H1 (cell line): ENCODE data around the gene RBM20. TPM values are rescaled to one million over a fixed set of nuclear protein-coding genes. Genes with fewer than 3 reads are reported as not detected.

Experiments used
- CTCF ChIA-PET: fragments of 300-600 bp; sonication (Branson Sonifier 250); formaldehyde crosslinking; loops from one replicate; lab custom pipeline; 2021; ENCODE audit not compliant: partially characterized antibody; lab: Charles Lee
- POLR2A ChIA-PET: fragments of 300-600 bp; sonication (Branson Sonifier 250); formaldehyde crosslinking; loops from one replicate; lab custom pipeline; 2021; ENCODE audit warnings: inconsistent platforms; ENCODE audit not compliant: partially characterized antibody; lab: Charles Lee
- DNase-seq, 2 experiments: peaks; one replicate each; pipeline versions ENCODE4 v3.0.0 to v3.0.0-alpha.2; 2010 to 2022; ENCODE audit warnings: low spot score in 2 of 2, low read depth in 1 of 2, mixed read lengths in 1 of 2
- FAIRE-seq: peaks from 2 replicates; lab custom pipeline; 2011; peaks lifted over from hg19 to GRCh38; lab: Jason Lieb, UNC
- H2AFZ ChIP-seq: 2 replicates; pipeline ENCODE4 v1.8.1; 2012; ENCODE audit warnings: low read length, inconsistent platforms
- H2AK5ac ChIP-seq: 2 replicates; pipeline ENCODE4 v1.6.1; 2013; ENCODE audit warnings: low read depth, low read length
- H2BK120ac ChIP-seq: replicated peaks from 2 replicates; pipeline ENCODE3; 2013; ENCODE audit warnings: low read depth, low read length, inconsistent platforms
- H2BK12ac ChIP-seq: 2 replicates; pipeline ENCODE4 v1.6.1; 2013; ENCODE audit warnings: low read depth, low read length
- H2BK15ac ChIP-seq: 2 replicates; pipeline ENCODE4 v1.6.1; 2013; ENCODE audit warnings: low read length
- H2BK20ac ChIP-seq: 2 replicates; pipeline ENCODE4 v1.6.1; 2013; ENCODE audit warnings: low read length
- H2BK5ac ChIP-seq: 2 replicates; pipeline ENCODE4 v1.6.1; 2013; ENCODE audit warnings: low read depth, low read length
- H3K14ac ChIP-seq: 2 replicates; pipeline ENCODE4 v1.6.1; 2013; ENCODE audit warnings: inconsistent platforms; ENCODE audit not compliant: insufficient read length
- H3K18ac ChIP-seq: 2 replicates; pipeline ENCODE4 v1.6.1; 2013; ENCODE audit warnings: low read length; ENCODE audit errors: extremely low read depth
- H3K23ac ChIP-seq: 2 replicates; pipeline ENCODE4 v1.6.1; 2013; ENCODE audit warnings: inconsistent platforms; ENCODE audit not compliant: insufficient read length
- H3K23me2 ChIP-seq: 2 replicates; pipeline ENCODE4 v1.6.1; 2013; ENCODE audit warnings: low read depth, low read length
- H3K27ac ChIP-seq: 2 replicates; pipeline ENCODE4 v1.6.1; 2011; ENCODE audit warnings: low read depth, low read length, inconsistent platforms
- H3K27me3 ChIP-seq, 4 experiments: replicated peaks in 1 of 4; 1 replicate in 1 of 4; 2 replicates in 3 of 4; pipeline versions ENCODE4 v1.6.1 to v1.8.1; 2011 to 2013; ENCODE audit warnings: low read length in 3 of 4, mild to moderate bottlenecking in 3 of 4, inconsistent platforms in 2 of 4, mixed read lengths in 2 of 4, moderate library complexity in 1 of 4; ENCODE audit not compliant: control insufficient read depth in 3 of 4, insufficient read depth in 3 of 4; ENCODE audit errors: extremely low read depth in 1 of 4
- H3K36me3 ChIP-seq, 4 experiments: 2 replicates each; pipeline versions ENCODE4 v1.6.1 to v1.8.1; 2011 to 2013; ENCODE audit warnings: mild to moderate bottlenecking in 4 of 4, low read length in 3 of 4, moderate library complexity in 2 of 4, control low read depth in 1 of 4, inconsistent platforms in 1 of 4; ENCODE audit not compliant: insufficient read depth in 4 of 4, control insufficient read depth in 2 of 4
- H3K4ac ChIP-seq: replicated peaks from 2 replicates; pipeline ENCODE3; 2013; ENCODE audit warnings: low read length, low read depth, mixed read lengths, inconsistent platforms; ENCODE audit not compliant: insufficient read length
- H3K4me1 ChIP-seq, 4 experiments: replicated peaks in 1 of 4; 1 replicate in 1 of 4; 2 replicates in 3 of 4; pipeline versions ENCODE4 v1.6.1 to v1.8.1; 2011 to 2013; ENCODE audit warnings: low read length in 3 of 4, inconsistent platforms in 2 of 4, mixed read lengths in 1 of 4; ENCODE audit not compliant: insufficient read depth in 4 of 4, control insufficient read depth in 3 of 4
- H3K4me2 ChIP-seq, 2 experiments: 2 replicates each; pipeline versions ENCODE4 v1.6.1 to v1.8.1; 2011 to 2013; ENCODE audit warnings: low read depth in 2 of 2, low read length in 2 of 2, control low read depth in 1 of 2, inconsistent platforms in 1 of 2, mild to moderate bottlenecking in 1 of 2; ENCODE audit not compliant: insufficient read depth in 1 of 2
- H3K4me3 ChIP-seq, 4 experiments: fragments of 200-600, 300-600 bp in 1 of 4; sonication (generic), shearing (Covaris generic), sonication (Bioruptor Twin) in 1 of 4; 2 replicates each; pipeline versions ENCODE4 v1.5.1 to v1.8.1; 2011 to 2016; ENCODE audit warnings: low read length in 4 of 4, low read depth in 3 of 4, control low read depth in 2 of 4, inconsistent platforms in 2 of 4, mild to moderate bottlenecking in 2 of 4, mixed read lengths in 1 of 4, moderate library complexity in 1 of 4; ENCODE audit not compliant: insufficient read depth in 2 of 4; ENCODE audit errors: extremely low read depth in 1 of 4
- H3K56ac ChIP-seq: replicated peaks from 2 replicates; pipeline ENCODE3; 2013; ENCODE audit warnings: low read depth, mild to moderate bottlenecking, mixed read lengths, low read length, inconsistent platforms; ENCODE audit not compliant: insufficient read length
- H3K79me1 ChIP-seq: 2 replicates; pipeline ENCODE4 v1.6.1; 2013; ENCODE audit warnings: low read depth, low read length, control low read depth
- H3K79me2 ChIP-seq, 2 experiments: 2 replicates each; pipeline versions ENCODE4 v1.6.1 to v1.8.1; 2012 to 2013; ENCODE audit warnings: low read length in 2 of 2, mild to moderate bottlenecking in 2 of 2, inconsistent platforms in 1 of 2; ENCODE audit not compliant: insufficient read depth in 2 of 2, control insufficient read depth in 1 of 2
- H3K9ac ChIP-seq, 4 experiments: replicated peaks in 1 of 4; 1 replicate in 1 of 4; 2 replicates in 3 of 4; pipeline versions ENCODE4 v1.6.1 to v1.8.1; 2011 to 2013; ENCODE audit warnings: low read depth in 3 of 4, low read length in 3 of 4, control low read depth in 2 of 4, mild to moderate bottlenecking in 2 of 4, moderate library complexity in 2 of 4, inconsistent platforms in 1 of 4; ENCODE audit errors: extremely low read depth in 1 of 4
- H3K9me3 ChIP-seq, 2 experiments: 2 replicates each; pipeline versions ENCODE4 v1.6.1 to v1.8.1; 2012 to 2013; ENCODE audit warnings: mild to moderate bottlenecking in 2 of 2, moderate library complexity in 2 of 2, control low read depth in 1 of 2, inconsistent platforms in 1 of 2, low read depth in 1 of 2, low read length in 1 of 2, mixed read lengths in 1 of 2; ENCODE audit not compliant: insufficient read depth in 2 of 2
- H4K20me1 ChIP-seq, 2 experiments: replicated peaks in 1 of 2; 2 replicates each; pipeline versions ENCODE3 to v1.8.1; 2011 to 2013; ENCODE audit warnings: inconsistent platforms in 2 of 2, low read length in 2 of 2, mild to moderate bottlenecking in 1 of 2; ENCODE audit not compliant: insufficient read depth in 2 of 2, control insufficient read depth in 1 of 2
- H4K5ac ChIP-seq: 2 replicates; pipeline ENCODE4 v1.6.1; 2013; ENCODE audit warnings: low read length, low read depth, mixed read lengths, inconsistent platforms; ENCODE audit not compliant: insufficient read length
- H4K8ac ChIP-seq: 2 replicates; pipeline ENCODE4 v1.8.0; 2013; ENCODE audit warnings: mild to moderate bottlenecking, moderate library complexity, low read length, inconsistent platforms; ENCODE audit not compliant: insufficient read depth; ENCODE audit errors: extremely low read depth
- H4K91ac ChIP-seq: replicated peaks from 2 replicates; pipeline ENCODE3; 2013; ENCODE audit warnings: low read length, mixed read lengths, inconsistent platforms; ENCODE audit not compliant: insufficient read length
- CEBPB ChIP-seq: IDR thresholded peaks from 2 replicates; pipeline ENCODE4 v1.6.1; 2012; ENCODE audit warnings: low read depth, low read length
- CHD1 ChIP-seq: IDR thresholded peaks from 2 replicates; pipeline ENCODE4 v1.6.1; 2012; ENCODE audit warnings: low read depth, low read length, improper control_type of control experiment
- EP300 ChIP-seq, 2 experiments: IDR thresholded peaks; 1 replicate in 1 of 2; 2 replicates in 1 of 2; pipeline ENCODE4 v1.6.1; 2011 to 2012; ENCODE audit warnings: low read depth in 2 of 2, low read length in 2 of 2, mild to moderate bottlenecking in 2 of 2, borderline replicate concordance in 1 of 2, inconsistent platforms in 1 of 2, moderate library complexity in 1 of 2
- EZH2 ChIP-seq: fragments of 200-600 bp; sonication (generic); IDR thresholded peaks from 2 replicates; pipeline ENCODE4 v1.7.1; 2012; ENCODE audit warnings: low read depth, mild to moderate bottlenecking, moderate library complexity, low read length, inconsistent platforms; ENCODE audit not compliant: severe bottlenecking
- JUND ChIP-seq: IDR thresholded peaks from 2 replicates; pipeline ENCODE4 v1.6.1; 2011; ENCODE audit warnings: mild to moderate bottlenecking, improper control_type of control experiment, low read length
- RAD21 ChIP-seq, 2 experiments: IDR thresholded peaks in 1 of 2; conservative IDR thresholded peaks in 1 of 2; 2 replicates each; pipeline ENCODE4 v1.6.1; 2011; ENCODE audit warnings: low read depth in 2 of 2, low read length in 2 of 2, improper control_type of control experiment in 1 of 2, inconsistent platforms in 1 of 2, mild to moderate bottlenecking in 1 of 2, moderate library complexity in 1 of 2
- RBBP5 ChIP-seq: IDR thresholded peaks from 2 replicates; pipeline ENCODE4 v1.7.1; 2012; ENCODE audit warnings: low read depth, mild to moderate bottlenecking, inconsistent platforms, low read length, moderate library complexity, borderline replicate concordance
- TEAD4 ChIP-seq: IDR thresholded peaks from 2 replicates; pipeline ENCODE4 v1.6.1; 2012; ENCODE audit warnings: low read depth, low read length, inconsistent platforms, mixed read lengths
- ZNF274 ChIP-seq: IDR thresholded peaks from 2 replicates; pipeline ENCODE4 v1.7.0; 2012; ENCODE audit warnings: low read length, borderline replicate concordance; ENCODE audit errors: extremely low read depth
- WGBS, 2 experiments: shearing (Covaris generic) in 1 of 2; methylation state at CpG; one replicate each; pipeline versions ENCODE4 v1.1.6 to v1.1.7; 2013 to 2015; ENCODE audit warnings: low lambda C conversion rate in 2 of 2, mixed read lengths in 2 of 2, inconsistent platforms in 1 of 2, low coverage in 1 of 2, missing lambda C conversion rate in 1 of 2; ENCODE audit not compliant: insufficient replicate concordance in 2 of 2, insufficient coverage in 1 of 2, insufficient read length in 1 of 2; ENCODE audit errors: extremely low coverage in 1 of 2, missing lambda C conversion rate in 1 of 2; 5-methylcytosine and 5-hydroxymethylcytosine counted together
- polyA plus RNA-seq, 7 experiments: library from polyadenylated mRNA; depleted of rRNA in 3 of 7; stranded (reverse) in 5 of 7; unstranded in 2 of 7; fragments of >200 nt in 5 of 7; fragments of 200-250 nt in 2 of 7; gene quantifications; 1 replicate in 5 of 7; 2 replicates in 1 of 7; 4 replicates in 1 of 7; pipeline versions ENCODE4 v1.2.1 to v1.2.3, GENCODE V29; 2011 to 2013; ENCODE audit warnings: missing spikeins in 2 of 7, mixed read lengths in 2 of 7
- total RNA-seq: library from RNA; stranded (reverse); fragmentation: NEBNext Ultra II Directional; extraction: Animal tissue kit (Norgen Biotek cat#: 25700); gene quantifications from 2 replicates; pipeline ENCODE4 v1.2.1, GENCODE V29; 2021
- TF ChIP-seq, protein P1 (sequence below), 3 experiments: IDR thresholded peaks; 1 replicate in 2 of 3; 2 replicates in 1 of 3; pipeline versions ENCODE4 v1.5.1 to v1.6.1; 2011; ENCODE audit warnings: low read length in 3 of 3, mild to moderate bottlenecking in 3 of 3, inconsistent platforms in 2 of 3, low read depth in 1 of 3, moderate library complexity in 1 of 3; ENCODE audit not compliant: insufficient read depth in 1 of 3; ENCODE audit errors: control extremely low read depth in 1 of 3

Gene RBM20
- total and polyA plus RNA-seq, 2 of the 8 experiments (the other 6 are each of a cell fraction or from before 2014, with no cell fraction given) = 0.05 to 0.63 TPM

DNA sequence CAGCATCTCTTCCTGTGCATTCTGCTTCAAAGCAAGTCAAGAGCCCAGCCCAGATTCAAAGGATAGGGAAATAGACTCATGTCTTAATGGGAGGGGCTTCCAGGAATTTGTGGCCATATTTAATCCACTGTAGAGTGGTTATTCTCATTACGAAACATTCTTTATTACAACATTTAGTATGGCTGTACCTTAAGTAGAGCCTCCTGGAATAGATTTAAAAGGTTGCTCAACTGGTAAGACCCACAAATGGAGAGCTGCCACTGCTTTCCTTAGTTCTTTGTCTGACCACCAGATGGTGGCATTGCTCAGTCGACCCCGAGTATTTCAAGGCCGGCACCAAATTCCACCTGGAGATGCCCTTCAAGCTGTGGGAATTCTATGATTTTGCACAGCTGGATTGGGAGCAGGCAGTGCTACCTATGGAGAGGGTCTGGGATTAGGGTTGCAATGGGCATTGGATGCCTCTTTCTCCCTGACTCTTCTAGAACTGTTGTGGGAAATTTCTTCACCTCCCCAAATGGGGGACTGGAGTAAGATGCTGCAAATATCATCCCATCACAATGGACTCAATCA, 102.2 kb downstream of the RBM20 start:
- Histone ChIP-seq H3K4ac (no peak overlapping the region), H3K36me3 (no peaks in the 10 kb centered on the region), H2AK5ac (no peak overlapping the region), H4K8ac (no peak overlapping the region), H2BK120ac (no peak overlapping the region), H3K23me2 (no peaks in the 10 kb centered on the region; the same call in 1 of the 2 replicates), H2BK12ac (no peak overlapping the region), H3K23ac (no peak overlapping the region), H4K5ac (no peak overlapping the region), H2BK15ac (no peak overlapping the region), H3K79me1 (no peaks in the 10 kb centered on the region), H4K91ac (no peak overlapping the region), H3K4me2 (no peak overlapping the region), H3K27ac (no peak overlapping the region), H3K18ac (no peak overlapping the region), H3K14ac (no peak overlapping the region), H2BK5ac (no peak overlapping the region), H3K4me1 (no peaks in the 10 kb centered on the region), H3K9ac (no peak overlapping the region), H3K4me3 (no peak overlapping the region), H3K56ac (no peak overlapping the region), H3K79me2 (no peaks in the 10 kb centered on the region), H2AFZ (no peak overlapping the region), H3K9me3 (peaks cover 2 to 5% of the 10 kb centered on the region in 2 experiments; a peak in 3 of 4 replicates), H4K20me1 (peaks cover 0 to 2% of the 10 kb centered on the region in 2 experiments), H3K27me3 (no peaks in the 10 kb centered on the region), H2BK20ac (no peak overlapping the region)
- WGBS, 2 experiments = 14% methylated on average over 4 of the region's 4 CpGs; no CpG with 5 or more reads in 1 of the 2 experiments
- peak; percentile 90 for FAIRE-seq
- POLR2A ChIA-PET = no interaction called here
- TF ChIP-seq CEBPB (peak; percentile 80), RAD21 (IDR thresholded peaks at IDR 0.05 in 1 of 2, conservative IDR thresholded peaks at IDR 0.05 in 1 of 2; ENCODE audit: low read depth in 2 of 2, low read length in 2 of 2) (peak; percentile 92 to 98), CHD1 (no peak), EZH2 (no peak), EP300 (IDR thresholded peaks at IDR 0.05; ENCODE audit: borderline replicate concordance in 1 of 2, low read depth in 2 of 2, low read length in 2 of 2) (no peak), ZNF274 (no peak), RBBP5 (no peak), TEAD4 (peak; percentile 63), JUND (no peak)
- TF ChIP-seq, protein P1, sequence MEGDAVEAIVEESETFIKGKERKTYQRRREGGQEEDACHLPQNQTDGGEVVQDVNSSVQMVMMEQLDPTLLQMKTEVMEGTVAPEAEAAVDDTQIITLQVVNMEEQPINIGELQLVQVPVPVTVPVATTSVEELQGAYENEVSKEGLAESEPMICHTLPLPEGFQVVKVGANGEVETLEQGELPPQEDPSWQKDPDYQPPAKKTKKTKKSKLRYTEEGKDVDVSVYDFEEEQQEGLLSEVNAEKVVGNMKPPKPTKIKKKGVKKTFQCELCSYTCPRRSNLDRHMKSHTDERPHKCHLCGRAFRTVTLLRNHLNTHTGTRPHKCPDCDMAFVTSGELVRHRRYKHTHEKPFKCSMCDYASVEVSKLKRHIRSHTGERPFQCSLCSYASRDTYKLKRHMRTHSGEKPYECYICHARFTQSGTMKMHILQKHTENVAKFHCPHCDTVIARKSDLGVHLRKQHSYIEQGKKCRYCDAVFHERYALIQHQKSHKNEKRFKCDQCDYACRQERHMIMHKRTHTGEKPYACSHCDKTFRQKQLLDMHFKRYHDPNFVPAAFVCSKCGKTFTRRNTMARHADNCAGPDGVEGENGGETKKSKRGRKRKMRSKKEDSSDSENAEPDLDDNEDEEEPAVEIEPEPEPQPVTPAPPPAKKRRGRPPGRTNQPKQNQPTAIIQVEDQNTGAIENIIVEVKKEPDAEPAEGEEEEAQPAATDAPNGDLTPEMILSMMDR (IDR thresholded peaks at IDR 0.05; ENCODE audit: control extremely low read depth in 1 of 3, insufficient read depth in 1 of 3, low read depth in 1 of 3, low read length in 3 of 3) = peak; percentile 51 to 86 (median 71)
- DNase-seq = peak in 1 of 2 experiments; percentile 72
- CTCF ChIA-PET = interaction anchor here (0.7 to 6.7 kb wide), 22 partner anchors 10 to 493 kb away, joined by 3 to 26 read pairs (median 4); no protein-coding TSS in a partner anchor
